Transverse colon (tissue), 4 donors: ENCODE data around the gene JAKMIP2. TPM values are rescaled to one million over a fixed set of nuclear protein-coding genes. Genes with fewer than 3 reads are reported as not detected.

Source experiments
- DNase-seq: peaks from one replicate; pipeline ENCODE4 v3.0.0-alpha.2; 2019
- H3K27ac ChIP-seq, 4 donors: fragments of 200-600 bp; sonication (generic); 2 replicates each; pipeline ENCODE4 v1.5.1; 2016 to 2018; ENCODE audit warnings: inconsistent platforms in 4 of 4
- H3K27me3 ChIP-seq: fragments of 200-600 bp; sonication (generic); 2 replicates; pipeline ENCODE4 v1.5.1; 2017; ENCODE audit warnings: inconsistent platforms
- H3K36me3 ChIP-seq, 4 donors: fragments of 200-600 bp; sonication (generic); 2 replicates each; pipeline ENCODE4 v1.5.1; 2017 to 2019; ENCODE audit warnings: inconsistent platforms in 4 of 4
- H3K4me1 ChIP-seq, 4 donors: fragments of 200-600 bp; sonication (generic); 2 replicates each; pipeline ENCODE4 v1.5.1; 2017 to 2020; ENCODE audit warnings: inconsistent platforms in 4 of 4
- H3K4me3 ChIP-seq, 4 donors: fragments of 200-600 bp; sonication (generic); 1 replicate in 1 of 4; 2 replicates in 3 of 4; pipeline versions ENCODE4 v1.5.1 to v1.6.1; 2017 to 2019; ENCODE audit warnings: inconsistent platforms in 4 of 4
- H3K9me3 ChIP-seq, 2 donors: fragments of 200-600 bp; sonication (generic); 2 replicates each; pipeline ENCODE4 v1.5.1; 2017 to 2019; ENCODE audit warnings: inconsistent platforms in 2 of 2
- CTCF ChIP-seq, 5 experiments: fragments of 200-600 bp in 3 of 5; fragments of 450-650 bp in 2 of 5; sonication (generic) in 3 of 5; IDR thresholded peaks; 1 replicate in 2 of 5; 2 replicates in 3 of 5; pipeline ENCODE4 v1.5.1; 2016 to 2017; ENCODE audit warnings: antibody characterized with exemption in 5 of 5, inconsistent platforms in 3 of 5, mild to moderate bottlenecking in 2 of 5, moderate library complexity in 1 of 5
- EP300 ChIP-seq: sonication (generic); formaldehyde crosslinking; IDR thresholded peaks from one replicate; pipeline ENCODE4 v1.6.1; 2017; ENCODE audit warnings: antibody characterized with exemption, low read depth
- POLR2A ChIP-seq: fragments of 450-650 bp; IDR thresholded peaks from one replicate; pipeline ENCODE4 v1.6.1; 2016; ENCODE audit warnings: antibody characterized with exemption, mild to moderate bottlenecking, moderate library complexity
- POLR2AphosphoS5 ChIP-seq, 3 donors: sonication (generic); formaldehyde crosslinking; IDR thresholded peaks; one replicate each; pipeline ENCODE4 v1.6.1; 2016; ENCODE audit warnings: antibody characterized with exemption in 3 of 3
- whole genome bisulfite sequencing, 2 donors: methylation state at CpG; one replicate each; pipeline ENCODE4 v1.1.5; 2018; ENCODE audit warnings: low coverage in 1 of 2; 5-methylcytosine and 5-hydroxymethylcytosine counted together
- in situ Hi-C, 4 donors: fragments of 200-750 bp; cut with MboI; loops; one replicate each; pipeline versions ENCODE4 v1.15.0 to v1.15.1; 2017; ENCODE audit warnings: low sequenced_read_pairs in 3 of 4, low pct_ligation_motif_present in 1 of 4, low pct_unique_long_range_greater_than_20kb in 1 of 4
- intact Hi-C: fragments of 100-400 bp; cut with DNase I; formaldehyde crosslinking; loops from one replicate; pipeline ENCODE4 v1.15.1; 2023; ENCODE audit warnings: low total_unique reads
- total RNA-seq, 4 donors: library from RNA; depleted of rRNA; stranded (reverse); fragments of >200 nt; gene quantifications; one replicate each; pipeline ENCODE4 v1.1.0, GENCODE V29; 2016

Gene JAKMIP2
- total RNA-seq, 4 donors from 2014 or later = 0.37 to 0.79 (median 0.40) TPM

- H3K9me3 ChIP-seq = no peaks in the 10 kb centered on the region
- intact Hi-C loops = no loop called here
- DNase-seq = no peak
- in situ Hi-C loops = no loop called here
- no peaks in the 10 kb centered on the region for H3K36me3 ChIP-seq
- 77 to 85% methylated on average over 4 of the region's 4 CpGs for WGBS, 2 donors
- TF ChIP-seq POLR2AphosphoS5 (IDR thresholded peaks at IDR 0.05) (no peak), POLR2A (no peak), CTCF (IDR thresholded peaks at IDR 0.05) (no peak), EP300 (no peak)
- H3K4me1 ChIP-seq = no peaks in the 10 kb centered on the region
- no peak overlapping the region for H3K4me3 ChIP-seq
- no peaks in the 10 kb centered on the region for H3K27me3 ChIP-seq
- H3K27ac ChIP-seq = no peak overlapping the region
These were observed 108.1 kb downstream of the JAKMIP2 start for GRCh38 chr5:147674411-147674810.

GRCh38 chr5:147673791-147674190, 108.7 kb downstream of the JAKMIP2 start:
- WGBS, 2 donors = 14 to 48% methylated on average over 2 of the region's 2 CpGs
- Histone ChIP-seq H3K4me3 (no peak overlapping the region), H3K27me3 (no peaks in the 10 kb centered on the region), H3K36me3 (no peaks in the 10 kb centered on the region), H3K9me3 (no peaks in the 10 kb centered on the region), H3K27ac (no peak overlapping the region), H3K4me1 (peaks cover 0 to 6% (median 0%) of the 10 kb centered on the region in 4 donors)
- intact Hi-C loops = no loop called here
- no peak for DNase-seq
- in situ Hi-C loops = no loop called here
- TF ChIP-seq EP300 (no peak), POLR2A (no peak), POLR2AphosphoS5 (IDR thresholded peaks at IDR 0.05) (no peak), CTCF (IDR thresholded peaks at IDR 0.05) (no peak)

- Histone ChIP-seq H3K4me3 (no peak overlapping the region), H3K27ac (no peak overlapping the region), H3K9me3 (no peaks in the 10 kb centered on the region), H3K4me1 (peaks cover 0 to 8% (median 0%) of the 10 kb centered on the region in 4 donors), H3K27me3 (no peaks in the 10 kb centered on the region), H3K36me3 (no peaks in the 10 kb centered on the region)
- DNase-seq = no peak
- intact Hi-C loops (no loop called here), in situ Hi-C loops (no loop called here)
- 84 to 100% methylated on average over 1 to 3 of the region's 3 CpGs for WGBS, 2 donors
- no peak for TF ChIP-seq CTCF (IDR thresholded peaks at IDR 0.05)
These were observed 109.3 kb downstream of the JAKMIP2 start for GRCh38 chr5:147673266-147673665.

- TF ChIP-seq POLR2A = no peak
- TF ChIP-seq POLR2AphosphoS5 (IDR thresholded peaks at IDR 0.05) = no peak
- TF ChIP-seq EP300 = no peak
- no peak for TF ChIP-seq CTCF (IDR thresholded peaks at IDR 0.05)
- in situ Hi-C loops (no loop called here), intact Hi-C loops (no loop called here)
- H3K4me1 ChIP-seq = peaks cover 0 to 8% (median 0%) of the 10 kb centered on the region in 4 donors
- WGBS, 2 donors = 78 to 80% methylated on average over 1 to 6 of the region's 6 CpGs
- no peaks in the 10 kb centered on the region for H3K36me3 ChIP-seq
- H3K27ac ChIP-seq = no peak overlapping the region
- no peaks in the 10 kb centered on the region for H3K27me3 ChIP-seq
- H3K9me3 ChIP-seq = no peaks in the 10 kb centered on the region
- H3K4me3 ChIP-seq = no peak overlapping the region
- no peak for DNase-seq
These were observed 111.2 kb downstream of the JAKMIP2 start for GRCh38 chr5:147671365-147671764.
